Peyer's patch (tissue), 4 donors: ENCODE measurements around the gene CPD. TPM values are rescaled to one million over a fixed set of nuclear protein-coding genes. Genes with fewer than 3 reads are reported as not detected.

Experiments
- DNase-seq, 3 donors: peaks; one replicate each; pipeline ENCODE4 v3.0.0-alpha.2; 2017 to 2019
- H3K27ac ChIP-seq, 4 donors: fragments of 200-600 bp; sonication (generic); one replicate each; pipeline ENCODE4 v1.5.1; 2016 to 2019
- H3K27me3 ChIP-seq, 2 donors: fragments of 200-600 bp; sonication (generic); one replicate each; pipeline ENCODE4 v1.5.1; 2019
- H3K36me3 ChIP-seq, 3 donors: fragments of 200-600 bp; sonication (generic); one replicate each; pipeline ENCODE4 v1.5.1; 2016 to 2019
- H3K4me1 ChIP-seq, 4 donors: fragments of 200-600 bp; sonication (generic); one replicate each; pipeline ENCODE4 v1.5.1; 2016 to 2019
- H3K4me3 ChIP-seq, 4 donors: fragments of 200-600 bp; sonication (generic); 1 replicate in 3 of 4; 2 replicates in 1 of 4; pipeline ENCODE4 v1.5.1; 2016 to 2019; ENCODE audit warnings: mild to moderate bottlenecking in 1 of 4
- H3K9me3 ChIP-seq, 4 donors: fragments of 200-600 bp; sonication (generic); one replicate each; pipeline ENCODE4 v1.5.1; 2016 to 2019; ENCODE audit warnings: mild to moderate bottlenecking in 1 of 4
- CTCF ChIP-seq, 6 experiments: fragments of 450-650 bp in 4 of 6; fragments of 200-600 bp in 2 of 6; sonication (generic) in 1 of 6; IDR thresholded peaks; one replicate each; pipeline ENCODE4 v1.5.1; 2017 to 2019; ENCODE audit warnings: antibody characterized with exemption in 6 of 6, mild to moderate bottlenecking in 3 of 6, moderate library complexity in 1 of 6
- POLR2A ChIP-seq, 2 donors: fragments of 450-650 bp; IDR thresholded peaks; one replicate each; pipeline ENCODE4 v1.5.1; 2017; ENCODE audit warnings: antibody characterized with exemption in 2 of 2, mild to moderate bottlenecking in 2 of 2, moderate library complexity in 2 of 2
- total RNA-seq, 4 donors: library from RNA; depleted of rRNA; stranded (reverse); fragments of >200 nt; gene quantifications; one replicate each; pipeline ENCODE4 v1.1.0, GENCODE V29; 2016

CPD gene
- total RNA-seq, 4 donors from 2014 or later: 9.9 to 242 (median 143) TPM

- TF ChIP-seq CTCF (IDR thresholded peaks at IDR 0.05) (no peak), POLR2A (IDR thresholded peaks at IDR 0.05) (no peak)
- Histone ChIP-seq H3K9me3 (no peaks in the 10 kb centered on the region), H3K36me3 (no peaks in the 10 kb centered on the region), H3K4me3 (no peak overlapping the region), H3K27me3 (no peaks in the 10 kb centered on the region), H3K4me1 (peaks cover 0 to 29% (median 3%) of the 10 kb centered on the region in 4 donors), H3K27ac (no peak overlapping the region)
- DNase-seq: no peak
Observed at GRCh38 chr17:30376621-30377452, 1.9 kb upstream of the CPD start.

GRCh38 chr17:30377574-30378240, 1.0 kb upstream of the CPD start:
- H3K27ac ChIP-seq: peak overlapping the region; percentile 83 to 88 (median 86)
- H3K36me3 ChIP-seq: no peaks in the 10 kb centered on the region
- DNase-seq: no peak
- peaks cover 0 to 37% (median 3%) of the 10 kb centered on the region in 4 donors for H3K4me1 ChIP-seq
- H3K4me3 ChIP-seq: peak overlapping the region; percentile 85 to 95 (median 89)
- TF ChIP-seq CTCF (IDR thresholded peaks at IDR 0.05): no peak
- TF ChIP-seq POLR2A (IDR thresholded peaks at IDR 0.05): no peak
- no peaks in the 10 kb centered on the region for H3K27me3 ChIP-seq
- no peaks in the 10 kb centered on the region for H3K9me3 ChIP-seq

- peak overlapping the region; percentile 83 to 88 (median 86) for H3K27ac ChIP-seq
- no peaks in the 10 kb centered on the region for H3K27me3 ChIP-seq
- peak; percentile 43 to 68 (median 63) for DNase-seq
- no peaks in the 10 kb centered on the region for H3K36me3 ChIP-seq
- TF ChIP-seq POLR2A (IDR thresholded peaks at IDR 0.05) (no peak), CTCF (IDR thresholded peaks at IDR 0.05) (peak in 2 of 6 experiments; percentile 10 to 16)
- peaks cover 0 to 40% (median 3%) of the 10 kb centered on the region in 4 donors for H3K4me1 ChIP-seq
- H3K9me3 ChIP-seq: no peaks in the 10 kb centered on the region
- H3K4me3 ChIP-seq: peak overlapping the region; percentile 85 to 95 (median 89)
Observed at GRCh38 chr17:30378241-30378824, 394 bp upstream of the CPD start.

- peak overlapping the region; percentile 83 to 88 (median 86) for H3K27ac ChIP-seq
- H3K4me1 ChIP-seq: peaks cover 0 to 40% (median 3%) of the 10 kb centered on the region in 4 donors
- H3K4me3 ChIP-seq: peak overlapping the region; percentile 85 to 95 (median 89)
- no peaks in the 10 kb centered on the region for H3K27me3 ChIP-seq
- TF ChIP-seq CTCF (IDR thresholded peaks at IDR 0.05): no peak
- TF ChIP-seq POLR2A (IDR thresholded peaks at IDR 0.05): no peak
- no peaks in the 10 kb centered on the region for H3K36me3 ChIP-seq
- H3K9me3 ChIP-seq: no peaks in the 10 kb centered on the region
- peak; percentile 29 to 68 (median 62) for DNase-seq
Observed at GRCh38 chr17:30379303-30379902, 676 bp downstream of the CPD start.

- Histone ChIP-seq H3K9me3 (no peaks in the 10 kb centered on the region), H3K36me3 (no peaks in the 10 kb centered on the region), H3K4me3 (peak overlapping the region; percentile 85 to 95 (median 89)), H3K4me1 (peaks cover 0 to 40% (median 3%) of the 10 kb centered on the region in 4 donors), H3K27me3 (no peaks in the 10 kb centered on the region), H3K27ac (peak overlapping the region; percentile 17 to 88 (median 84))
- no peak for DNase-seq
- no peak for TF ChIP-seq CTCF (IDR thresholded peaks at IDR 0.05)
- no peak for TF ChIP-seq POLR2A (IDR thresholded peaks at IDR 0.05)
Observed at GRCh38 chr17:30379903-30380381, 1.2 kb downstream of the CPD start.
